ENCODE measurements around the gene MAGEA11. TPM values are rescaled to one million over a fixed set of nuclear protein-coding genes. Genes with fewer than 3 reads are reported as not detected.
"Not testable (repeated sequence)": the region's sequence is repeated elsewhere in the genome, so short reads cannot be mapped to it uniquely, and the experiment has no call there.

Gene MAGEA11
- total and polyA plus RNA-seq, 9 of the 15 experiments (the other 6 are each of a cell fraction or from before 2014, with no cell fraction given): 0.04 to 0.18 TPM; not detected in 7

GRCh38 chrX:149691794-149692193 is 20.1 kb upstream of the MAGEA11 start (continued):
- TF ChIP-seq ZFP36 (IDR thresholded peaks at IDR 0.05; ENCODE audit: low read depth, low read length, partially characterized antibody): no peak

GRCh38 chrX:149692686-149693272 is 19.1 kb upstream of the MAGEA11 start:
- BruUV-seq (replicated peaks); FAIRE-seq; H4K20me1 ChIP-seq (replicated peaks; ENCODE audit: control insufficient read depth, insufficient read depth, low read length); in situ Hi-C loops (cut with MboI); CTCF ChIA-PET (ENCODE audit: low intra/inter-chr PET ratio); H3K9me3 ChIP-seq (replicated peaks; ENCODE audit: control insufficient read depth, insufficient read depth, low read depth, low read length); H3K4me3 ChIP-seq; ATAC-seq; H3K9ac ChIP-seq (ENCODE audit: insufficient read depth in 1 of 2, low read depth in 2 of 2, low read length in 2 of 2); H3K79me2 ChIP-seq (ENCODE audit: control insufficient read depth, insufficient read depth, low read length); H3K36me3 ChIP-seq (ENCODE audit: control insufficient read depth, insufficient read depth, low read length); H3K27ac ChIP-seq (ENCODE audit: extremely low read depth, low read depth, low read length); H2AFZ ChIP-seq (ENCODE audit: low read depth, low read length); H3K4me1 ChIP-seq (replicated peaks in 1 of 2; ENCODE audit: control insufficient read depth in 2 of 2, insufficient read depth in 2 of 2, low read length in 2 of 2); H3K27me3 ChIP-seq (ENCODE audit: control insufficient read depth in 2 of 2, insufficient read depth in 2 of 2, low read length in 2 of 2); H3K4me2 ChIP-seq (ENCODE audit: insufficient read depth, low read length); DNase-seq (ENCODE audit: extremely low read depth in 1 of 4, low spot score in 3 of 4); intact Hi-C loops (cut with micrococcal nuclease); H3K9me1 ChIP-seq (ENCODE audit: control insufficient read depth, insufficient read depth, low read length); POLR2A ChIA-PET: not testable (repeated sequence)
- TF ChIP-seq ZNF431 (CRISPR knock-in tag; IDR thresholded peaks at IDR 0.05): peak; percentile 94
- 0% methylated on average over 6 of the region's 6 CpGs for WGBS (ENCODE audit: insufficient coverage, low coverage, missing lambda C conversion rate)

- 0% methylated on average over 1 of the region's 2 CpGs for WGBS (ENCODE audit: insufficient coverage, low coverage, missing lambda C conversion rate)
- CTCF ChIA-PET (ENCODE audit: low intra/inter-chr PET ratio): no interaction called here
- H3K4me3 ChIP-seq: no peak overlapping the region
- FAIRE-seq (no peak), ATAC-seq (no peak), DNase-seq (ENCODE audit: extremely low read depth in 1 of 4, low spot score in 3 of 4) (no peak)
- POLR2A ChIA-PET: interaction anchor here (0.8 kb wide), 1 partner anchor 195 kb away, joined by 3 read pairs; the partner anchor contains the start of gene IDS
- H3K27ac ChIP-seq (ENCODE audit: extremely low read depth, low read depth, low read length): no peak overlapping the region
- intact Hi-C loops (cut with micrococcal nuclease): no loop called here
- TF ChIP-seq ZNF707 (CRISPR knock-in tag; conservative IDR thresholded peaks at IDR 0.05) (no peak), MCM5 (IDR thresholded peaks at IDR 0.05; ENCODE audit: low read depth) (no peak), SPI1 (IDR thresholded peaks at IDR 0.05; ENCODE audit: borderline replicate concordance, low read depth, low read length) (peak; percentile 79), ELK1 (CRISPR knock-in tag; IDR thresholded peaks at IDR 0.05) (no peak)
- no peaks in the 10 kb centered on the region for H3K79me2 ChIP-seq (ENCODE audit: control insufficient read depth, insufficient read depth, low read length)
- no peaks in the 10 kb centered on the region for H3K27me3 ChIP-seq (ENCODE audit: control insufficient read depth in 2 of 2, insufficient read depth in 2 of 2, low read length in 2 of 2)
- in situ Hi-C loops (cut with MboI): no loop called here
- no peak overlapping the region for H3K4me2 ChIP-seq (ENCODE audit: insufficient read depth, low read length)
- no peaks in the 10 kb centered on the region for H3K9me1 ChIP-seq (ENCODE audit: control insufficient read depth, insufficient read depth, low read length)
- no peaks in the 10 kb centered on the region for H3K4me1 ChIP-seq (replicated peaks in 1 of 2; ENCODE audit: control insufficient read depth in 2 of 2, insufficient read depth in 2 of 2, low read length in 2 of 2)
- no TSS peak for BruUV-seq (replicated peaks)
- no peak overlapping the region for H2AFZ ChIP-seq (ENCODE audit: low read depth, low read length)
- H3K9ac ChIP-seq (ENCODE audit: insufficient read depth in 1 of 2, low read depth in 2 of 2, low read length in 2 of 2): no peak overlapping the region
- no peaks in the 10 kb centered on the region for H3K9me3 ChIP-seq (replicated peaks; ENCODE audit: control insufficient read depth, insufficient read depth, low read depth, low read length)
- no peaks in the 10 kb centered on the region for H4K20me1 ChIP-seq (replicated peaks; ENCODE audit: control insufficient read depth, insufficient read depth, low read length)
- H3K36me3 ChIP-seq (ENCODE audit: control insufficient read depth, insufficient read depth, low read length): no peaks in the 10 kb centered on the region
Measured at GRCh38 chrX:149699761-149700160, 12.1 kb upstream of the MAGEA11 start.

All from K562 (cell line).